ENCODE results near the gene EML6. TPM values are rescaled to one million over a fixed set of nuclear protein-coding genes. Genes with fewer than 3 reads are reported as not detected.

EML6 gene
- total RNA-seq, 1 donor, result 1.1 TPM

DNA sequence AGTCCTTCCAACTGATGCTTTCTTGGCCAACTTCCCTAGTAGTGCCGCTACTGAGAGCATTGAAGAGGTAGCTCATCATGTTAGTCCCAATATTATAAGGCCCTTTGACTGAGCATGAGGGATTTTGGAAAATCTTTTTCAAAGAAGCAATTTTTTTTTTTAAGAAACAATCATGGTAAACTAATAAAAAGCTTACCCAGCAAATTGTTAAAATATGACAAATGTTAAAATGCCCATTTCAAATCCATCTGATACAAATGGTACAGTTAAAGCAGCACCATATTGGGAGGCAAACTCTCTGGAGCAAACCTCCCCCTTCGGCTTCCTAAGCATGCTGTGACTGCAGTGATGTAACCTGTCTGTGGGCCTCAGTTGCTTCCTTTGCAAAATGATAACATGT is 191.2 kb downstream of the EML6 start:
- no peak overlapping the region for H3K27ac ChIP-seq (ENCODE audit: low read depth, low read length)
- no peaks in the 10 kb centered on the region for H4K20me1 ChIP-seq (ENCODE audit: insufficient read depth, low read length)
- TF ChIP-seq, protein P1, sequence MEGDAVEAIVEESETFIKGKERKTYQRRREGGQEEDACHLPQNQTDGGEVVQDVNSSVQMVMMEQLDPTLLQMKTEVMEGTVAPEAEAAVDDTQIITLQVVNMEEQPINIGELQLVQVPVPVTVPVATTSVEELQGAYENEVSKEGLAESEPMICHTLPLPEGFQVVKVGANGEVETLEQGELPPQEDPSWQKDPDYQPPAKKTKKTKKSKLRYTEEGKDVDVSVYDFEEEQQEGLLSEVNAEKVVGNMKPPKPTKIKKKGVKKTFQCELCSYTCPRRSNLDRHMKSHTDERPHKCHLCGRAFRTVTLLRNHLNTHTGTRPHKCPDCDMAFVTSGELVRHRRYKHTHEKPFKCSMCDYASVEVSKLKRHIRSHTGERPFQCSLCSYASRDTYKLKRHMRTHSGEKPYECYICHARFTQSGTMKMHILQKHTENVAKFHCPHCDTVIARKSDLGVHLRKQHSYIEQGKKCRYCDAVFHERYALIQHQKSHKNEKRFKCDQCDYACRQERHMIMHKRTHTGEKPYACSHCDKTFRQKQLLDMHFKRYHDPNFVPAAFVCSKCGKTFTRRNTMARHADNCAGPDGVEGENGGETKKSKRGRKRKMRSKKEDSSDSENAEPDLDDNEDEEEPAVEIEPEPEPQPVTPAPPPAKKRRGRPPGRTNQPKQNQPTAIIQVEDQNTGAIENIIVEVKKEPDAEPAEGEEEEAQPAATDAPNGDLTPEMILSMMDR (IDR thresholded peaks at IDR 0.05; ENCODE audit: extremely low read depth, low read depth, low read length), result no peak
- DNase-seq (ENCODE audit: insufficient read length, low spot score, missing footprints), result no peak
- H3K9me3 ChIP-seq (ENCODE audit: low read depth, low read length), result no peaks in the 10 kb centered on the region
- no peak overlapping the region for H3K4me2 ChIP-seq (ENCODE audit: insufficient read depth, low read length)
- no peaks in the 10 kb centered on the region for H3K27me3 ChIP-seq (ENCODE audit: insufficient read depth, low read length)
- H3K79me2 ChIP-seq (ENCODE audit: insufficient read depth, low read length), result no peaks in the 10 kb centered on the region
- H3K4me1 ChIP-seq (ENCODE audit: insufficient read depth, low read length), result no peaks in the 10 kb centered on the region
- H3K4me3 ChIP-seq (ENCODE audit: insufficient read depth, low read length), result no peak overlapping the region
- no peaks in the 10 kb centered on the region for H3K36me3 ChIP-seq (ENCODE audit: insufficient read depth, low read length)
- H2AFZ ChIP-seq (ENCODE audit: low read length), result no peak overlapping the region

DNA sequence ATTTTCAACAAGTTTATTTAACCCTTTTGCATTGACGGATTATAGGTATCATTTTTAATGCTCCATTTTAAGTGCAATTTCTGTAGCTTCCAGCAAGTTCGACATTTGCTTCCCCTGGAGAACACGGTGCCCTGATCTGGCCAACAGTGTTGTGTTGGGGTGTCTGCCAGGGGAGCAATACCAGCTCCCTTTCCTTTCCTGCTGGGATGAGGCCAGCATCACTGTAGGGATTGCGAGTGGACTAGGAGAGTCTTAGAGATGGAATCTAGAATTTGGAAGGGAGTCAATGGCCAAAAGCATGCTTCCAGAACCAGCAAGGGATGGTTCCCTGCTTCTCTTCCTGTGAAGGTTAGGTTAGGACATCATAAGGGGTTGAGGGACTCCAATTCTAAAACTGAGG is 191.6 kb downstream of the EML6 start:
- Histone ChIP-seq H3K27me3 (ENCODE audit: insufficient read depth, low read length) (no peaks in the 10 kb centered on the region), H3K4me1 (ENCODE audit: insufficient read depth, low read length) (no peaks in the 10 kb centered on the region), H3K79me2 (ENCODE audit: insufficient read depth, low read length) (no peaks in the 10 kb centered on the region), H4K20me1 (ENCODE audit: insufficient read depth, low read length) (no peaks in the 10 kb centered on the region), H2AFZ (ENCODE audit: low read length) (no peak overlapping the region), H3K9me3 (ENCODE audit: low read depth, low read length) (no peaks in the 10 kb centered on the region), H3K36me3 (ENCODE audit: insufficient read depth, low read length) (no peaks in the 10 kb centered on the region), H3K27ac (ENCODE audit: low read depth, low read length) (no peak overlapping the region), H3K4me3 (ENCODE audit: insufficient read depth, low read length) (no peak overlapping the region), H3K4me2 (ENCODE audit: insufficient read depth, low read length) (no peak overlapping the region)
- no peak for DNase-seq (ENCODE audit: insufficient read length, low spot score, missing footprints)
- TF ChIP-seq, protein P1 (IDR thresholded peaks at IDR 0.05; ENCODE audit: extremely low read depth, low read depth, low read length), result no peak

DNA sequence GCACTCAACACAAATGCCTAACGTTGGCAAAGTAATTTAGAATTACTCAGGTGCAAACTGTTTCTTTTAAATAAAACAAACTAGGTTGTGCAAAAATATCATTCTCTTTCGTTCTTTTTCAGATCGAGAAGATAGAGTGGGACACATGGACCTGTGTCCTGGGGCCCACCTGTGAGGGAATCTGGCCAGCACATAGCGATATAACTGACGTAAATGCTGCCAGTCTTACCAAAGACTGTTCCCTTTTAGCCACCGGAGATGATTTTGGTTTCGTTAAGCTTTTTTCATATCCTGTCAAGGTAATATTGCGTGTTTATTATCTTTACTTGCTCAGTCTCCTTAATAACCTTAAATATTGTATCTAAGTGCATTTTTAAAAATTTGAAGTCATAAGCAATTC is 193.2 kb downstream of the EML6 start:
- H3K4me1 ChIP-seq (ENCODE audit: insufficient read depth, low read length), result no peaks in the 10 kb centered on the region
- H3K36me3 ChIP-seq (ENCODE audit: insufficient read depth, low read length), result no peaks in the 10 kb centered on the region
- H2AFZ ChIP-seq (ENCODE audit: low read length), result no peak overlapping the region
- no peaks in the 10 kb centered on the region for H4K20me1 ChIP-seq (ENCODE audit: insufficient read depth, low read length)
- no peaks in the 10 kb centered on the region for H3K9me3 ChIP-seq (ENCODE audit: low read depth, low read length)
- no peaks in the 10 kb centered on the region for H3K79me2 ChIP-seq (ENCODE audit: insufficient read depth, low read length)
- TF ChIP-seq, protein P1 (IDR thresholded peaks at IDR 0.05; ENCODE audit: extremely low read depth, low read depth, low read length), result no peak
- no peaks in the 10 kb centered on the region for H3K27me3 ChIP-seq (ENCODE audit: insufficient read depth, low read length)
- no peak overlapping the region for H3K4me3 ChIP-seq (ENCODE audit: insufficient read depth, low read length)
- no peak overlapping the region for H3K4me2 ChIP-seq (ENCODE audit: insufficient read depth, low read length)
- no peak overlapping the region for H3K27ac ChIP-seq (ENCODE audit: low read depth, low read length)
- no peak for DNase-seq (ENCODE audit: insufficient read length, low spot score, missing footprints)

DNA sequence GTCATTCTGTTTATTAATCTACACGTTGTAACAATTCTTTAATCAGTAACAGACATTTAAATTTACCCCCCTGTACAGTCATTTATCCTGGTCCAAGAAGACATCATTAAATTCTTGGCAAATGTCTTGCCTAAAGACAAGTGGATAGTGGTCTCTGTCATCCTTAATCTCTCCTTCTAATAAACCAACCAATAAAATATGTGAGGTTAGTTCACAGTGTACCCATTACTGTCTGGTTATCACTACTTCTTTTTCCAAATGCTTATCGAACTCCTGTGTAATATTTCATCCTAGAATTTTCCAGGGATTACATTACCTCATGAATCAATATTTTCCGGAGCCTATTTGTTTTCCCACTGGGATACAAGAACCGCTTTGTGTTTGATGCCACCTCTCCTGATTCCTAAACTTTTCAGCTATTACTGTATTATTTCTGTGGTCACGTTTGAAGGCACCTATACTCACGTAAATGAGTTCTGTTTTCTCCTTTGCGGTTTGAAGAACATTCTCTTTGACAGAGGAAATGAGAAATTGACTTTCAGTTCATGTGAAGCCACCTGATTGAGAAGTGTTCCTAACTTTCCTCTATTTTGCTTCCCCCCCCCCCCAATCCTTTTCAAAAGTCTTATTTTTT is 195.3 kb downstream of the EML6 start:
- H3K4me1 ChIP-seq (ENCODE audit: insufficient read depth, low read length), result no peaks in the 10 kb centered on the region
- H3K4me3 ChIP-seq (ENCODE audit: insufficient read depth, low read length), result no peak overlapping the region
- TF ChIP-seq, protein P1 (IDR thresholded peaks at IDR 0.05; ENCODE audit: extremely low read depth, low read depth, low read length), result no peak
- H3K36me3 ChIP-seq (ENCODE audit: insufficient read depth, low read length), result no peaks in the 10 kb centered on the region
- no peaks in the 10 kb centered on the region for H3K27me3 ChIP-seq (ENCODE audit: insufficient read depth, low read length)
- no peak overlapping the region for H3K27ac ChIP-seq (ENCODE audit: low read depth, low read length)
- H3K9me3 ChIP-seq (ENCODE audit: low read depth, low read length), result no peaks in the 10 kb centered on the region
- H2AFZ ChIP-seq (ENCODE audit: low read length), result no peak overlapping the region
- no peaks in the 10 kb centered on the region for H3K79me2 ChIP-seq (ENCODE audit: insufficient read depth, low read length)
- H4K20me1 ChIP-seq (ENCODE audit: insufficient read depth, low read length), result no peaks in the 10 kb centered on the region
- no peak overlapping the region for H3K4me2 ChIP-seq (ENCODE audit: insufficient read depth, low read length)
- no peak for DNase-seq (ENCODE audit: insufficient read length, low spot score, missing footprints)
